Erythroblast (primary cell): ENCODE results near the gene IFT88.

ENCODE experiments used
- GATA1 ChIP-seq: IDR thresholded peaks from 2 replicates; pipeline ENCODE4 v1.6.1; 2011; ENCODE audit warnings: low read depth, mild to moderate bottlenecking, control low read depth, low read length, moderate library complexity
- POLR2A ChIP-seq: IDR thresholded peaks from 2 replicates; pipeline ENCODE4 v1.6.1; 2011; ENCODE audit warnings: mild to moderate bottlenecking, low read length

- TF ChIP-seq POLR2A, result no peak
- TF ChIP-seq GATA1, result no peak
Observed at GRCh38 chr13:20654156-20654555, 87.2 kb downstream of the IFT88 start.
